ENCODE data around the gene HOXD10.

Gene HOXD10

DNA sequence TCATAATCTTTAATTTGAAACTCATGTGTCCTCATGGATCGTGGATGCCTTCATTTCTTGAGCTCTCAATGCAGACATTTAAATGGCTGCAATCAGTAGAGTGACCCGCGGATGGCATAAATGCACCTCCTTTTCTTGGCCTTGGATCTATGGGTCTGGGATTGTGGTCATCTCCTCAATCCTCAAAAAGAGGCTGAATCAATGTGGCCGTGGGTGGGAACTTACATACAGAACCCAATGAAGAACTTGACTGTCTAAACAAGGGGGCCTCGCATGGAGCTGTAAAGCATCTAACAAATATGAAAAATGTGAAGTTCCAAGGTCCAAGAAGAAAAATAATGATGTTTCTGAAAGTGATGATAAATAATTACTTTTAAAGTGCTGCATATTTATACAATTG lies 21.2 kb upstream of the HOXD10 start:
- no peak for DNase-seq

DNA sequence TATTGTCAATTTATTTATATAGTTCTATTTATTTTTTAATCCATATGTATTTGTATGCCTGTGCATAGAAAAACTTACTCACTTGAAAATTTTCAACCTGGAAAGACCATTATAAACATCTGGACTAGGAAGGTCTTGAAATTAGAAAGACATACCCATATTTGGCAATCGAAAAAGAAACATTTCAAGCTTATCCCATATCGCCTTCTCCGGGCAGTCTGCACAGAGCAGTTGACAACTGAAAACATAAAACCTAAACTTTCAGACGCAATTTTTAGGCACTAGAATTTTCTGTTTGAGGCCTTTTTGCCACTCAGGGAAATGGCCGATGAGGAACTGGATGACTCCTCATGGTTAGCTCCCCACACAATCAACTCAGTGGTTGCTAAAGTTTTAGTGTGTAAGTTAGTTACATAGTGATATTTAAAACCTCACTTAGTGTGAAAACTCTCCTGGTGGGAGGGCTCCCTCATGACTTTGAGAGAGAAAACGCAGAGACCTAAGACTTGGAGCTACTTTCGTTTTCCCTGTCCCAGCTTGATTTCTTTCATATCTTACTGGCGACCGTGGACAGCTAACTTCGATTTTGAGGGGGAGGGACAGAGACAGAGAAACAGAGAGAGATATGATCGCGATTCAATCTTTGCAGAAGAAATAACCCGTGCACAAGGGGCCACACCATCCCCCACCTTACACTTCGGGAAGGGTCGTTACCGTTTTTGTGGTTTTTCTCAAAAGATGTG lies 20.2 kb upstream of the HOXD10 start:
- DNase-seq, result no peak

- peak in 19 of 56 donors; percentile 2 to 52 (median 9) for DNase-seq
Measured at GRCh38 chr2:176096986-176097819, 19.4 kb upstream of the HOXD10 start.

DNA sequence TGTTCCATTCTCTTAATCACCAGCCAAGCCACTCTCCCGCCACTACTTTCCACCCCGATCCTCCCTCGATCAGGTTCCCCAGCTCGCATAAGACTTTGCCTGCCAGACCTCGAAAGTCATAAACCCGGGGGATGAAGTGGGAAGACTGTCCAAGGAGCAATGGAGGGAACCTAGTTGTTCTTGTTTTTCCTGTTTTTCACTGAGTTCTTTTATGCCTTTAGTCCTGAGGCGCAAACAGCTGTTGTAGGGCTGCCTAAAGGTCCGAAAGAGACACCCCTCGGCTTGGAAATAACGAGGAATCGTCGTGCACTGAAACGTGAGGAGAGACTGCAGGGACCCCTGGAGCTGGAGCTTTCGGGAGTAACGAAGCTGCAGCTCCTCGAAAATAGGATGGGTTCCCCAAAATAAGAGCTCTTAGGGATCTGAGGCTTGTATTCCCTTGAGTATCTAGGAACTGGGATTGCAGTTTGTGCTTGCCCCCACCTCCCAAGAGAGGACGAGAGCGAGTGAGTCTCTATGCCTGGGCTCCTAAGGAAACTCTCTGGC lies 18.7 kb upstream of the HOXD10 start:
- no peak for DNase-seq

DNA sequence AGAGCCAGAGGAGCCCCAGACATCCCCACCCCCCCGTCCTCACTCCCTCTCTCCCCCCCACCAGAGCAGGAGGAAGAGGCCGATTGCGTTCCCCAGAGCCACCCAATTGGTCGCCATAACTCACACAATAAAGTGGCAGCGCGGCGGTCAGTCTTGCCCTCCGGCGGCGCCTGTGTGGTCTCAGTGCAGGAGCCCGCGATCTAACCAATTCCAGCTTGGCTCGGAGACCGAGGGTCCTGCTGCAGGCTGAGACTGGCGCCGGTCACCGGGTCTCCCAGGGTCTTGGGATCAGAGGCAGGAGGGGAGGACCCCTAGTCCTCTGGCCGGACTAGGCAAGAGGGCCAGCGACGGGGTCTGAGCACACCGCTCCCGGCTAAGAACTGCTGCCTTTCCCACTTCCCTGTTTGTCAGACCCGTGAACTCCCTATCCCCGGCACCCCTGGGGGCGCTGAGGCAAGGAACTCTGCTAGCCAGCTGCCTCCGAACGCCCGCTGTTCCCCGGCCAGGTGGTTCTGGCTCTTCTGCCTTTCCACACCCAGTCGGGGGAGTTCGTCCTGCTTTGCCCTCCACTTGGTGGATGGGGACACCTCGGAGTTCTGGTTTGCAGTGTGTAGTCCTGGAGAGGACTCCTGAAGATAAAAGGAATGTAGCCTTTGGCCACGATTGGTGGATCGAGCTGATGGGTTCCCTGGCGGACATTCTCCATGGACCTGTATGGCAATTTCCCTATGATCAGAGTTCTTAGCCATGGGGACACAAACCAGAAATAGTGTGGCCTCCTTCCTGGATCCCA lies 18.0 kb upstream of the HOXD10 start:
- no peak for DNase-seq

DNA sequence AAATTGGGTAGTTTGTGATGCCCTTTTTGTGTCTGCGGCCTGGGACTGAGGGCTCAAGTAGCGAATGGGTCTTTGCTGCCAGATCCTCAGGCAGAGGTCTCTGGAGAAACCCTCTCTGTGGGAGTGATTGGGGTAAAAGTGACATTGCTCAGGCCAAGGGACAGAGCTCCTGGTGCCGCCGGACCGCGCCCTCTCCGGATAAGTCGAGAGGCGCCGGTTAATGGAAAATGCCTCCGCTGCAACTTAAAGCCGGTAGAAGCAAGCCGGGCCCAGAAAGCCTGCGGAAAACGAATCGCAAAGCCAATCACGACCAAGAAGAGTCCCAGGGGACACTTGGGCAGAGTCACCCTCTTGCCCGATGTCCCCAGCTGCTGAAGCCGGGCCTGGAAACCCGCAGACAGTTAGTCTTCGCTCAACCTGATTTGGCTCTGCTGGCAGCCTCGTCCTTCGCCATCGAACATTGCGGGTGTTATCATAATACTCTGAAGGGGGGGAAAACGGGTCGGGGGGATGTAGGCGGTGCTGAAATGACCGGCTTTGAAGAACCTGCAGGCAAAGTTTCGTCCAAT lies 17.3 kb upstream of the HOXD10 start:
- DNase-seq, result no peak

DNA sequence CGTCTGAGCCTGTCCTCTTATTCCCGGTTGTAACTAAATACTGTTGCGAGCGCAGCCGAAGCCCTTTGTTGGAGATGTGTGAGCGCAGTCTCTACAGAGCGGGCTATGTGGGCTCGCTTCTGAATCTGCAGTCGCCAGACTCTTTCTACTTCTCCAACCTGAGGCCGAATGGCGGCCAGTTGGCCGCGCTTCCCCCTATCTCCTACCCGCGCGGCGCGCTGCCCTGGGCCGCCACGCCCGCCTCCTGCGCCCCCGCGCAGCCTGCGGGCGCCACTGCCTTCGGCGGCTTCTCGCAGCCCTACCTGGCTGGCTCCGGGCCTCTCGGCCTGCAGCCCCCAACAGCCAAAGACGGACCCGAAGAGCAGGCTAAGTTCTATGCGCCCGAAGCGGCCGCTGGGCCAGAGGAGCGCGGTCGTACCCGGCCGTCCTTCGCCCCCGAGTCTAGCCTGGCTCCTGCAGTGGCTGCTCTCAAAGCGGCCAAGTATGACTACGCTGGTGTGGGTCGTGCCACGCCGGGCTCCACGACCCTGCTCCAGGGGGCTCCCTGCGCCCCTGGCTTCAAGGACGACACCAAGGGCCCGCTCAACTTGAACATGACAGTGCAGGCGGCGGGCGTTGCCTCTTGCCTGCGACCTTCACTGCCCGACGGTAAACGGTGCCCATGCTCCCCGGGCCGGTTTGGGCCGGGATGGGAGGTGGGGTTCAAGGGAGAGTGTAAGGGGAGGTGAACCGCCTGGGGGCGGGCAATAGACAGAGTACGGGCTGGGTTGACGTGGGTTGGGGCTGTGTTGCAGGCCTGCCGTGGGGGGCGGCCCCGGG lies 16.6 kb upstream of the HOXD10 start, which contains the start of gene HOXD12:
HOXD12 (plus strand) TSS at position 68 of the 819 bp plus-strand sequence; CDS start at position 75, 7 bp downstream.
- DNase-seq, result no peak

- no peak for DNase-seq
Measured at GRCh38 chr2:176100547-176101140, 15.9 kb upstream of the HOXD10 start.

DNA sequence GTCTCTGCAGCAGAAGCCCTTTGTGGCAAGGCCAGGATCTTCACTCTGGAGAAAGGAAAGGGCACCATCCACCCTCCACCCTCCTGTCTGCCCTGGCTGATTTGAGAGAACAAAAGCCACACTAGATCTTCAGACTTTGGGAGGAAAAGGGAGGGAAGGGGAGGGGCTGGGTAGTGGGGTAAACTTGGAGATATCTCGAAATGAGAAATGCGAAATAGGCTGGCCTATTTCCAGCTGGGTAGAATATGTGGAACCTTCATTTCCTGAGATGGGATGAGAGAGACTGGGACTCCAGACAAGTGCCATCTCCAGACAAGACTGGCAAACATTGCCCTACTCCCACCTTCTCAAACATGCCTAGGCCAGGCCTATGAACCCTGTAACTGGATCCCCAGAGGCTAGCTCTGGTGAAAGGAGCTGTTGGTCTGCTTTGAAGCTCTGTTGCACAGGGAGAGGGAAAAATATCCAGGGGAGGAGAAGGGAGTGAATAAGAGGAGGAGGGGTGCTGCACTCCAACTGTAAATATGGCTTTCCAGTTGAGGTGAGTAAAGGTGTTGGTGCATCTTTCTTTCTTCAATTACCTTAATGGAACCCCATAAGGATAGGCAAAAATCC lies 15.3 kb upstream of the HOXD10 start:
- no peak for DNase-seq

DNA sequence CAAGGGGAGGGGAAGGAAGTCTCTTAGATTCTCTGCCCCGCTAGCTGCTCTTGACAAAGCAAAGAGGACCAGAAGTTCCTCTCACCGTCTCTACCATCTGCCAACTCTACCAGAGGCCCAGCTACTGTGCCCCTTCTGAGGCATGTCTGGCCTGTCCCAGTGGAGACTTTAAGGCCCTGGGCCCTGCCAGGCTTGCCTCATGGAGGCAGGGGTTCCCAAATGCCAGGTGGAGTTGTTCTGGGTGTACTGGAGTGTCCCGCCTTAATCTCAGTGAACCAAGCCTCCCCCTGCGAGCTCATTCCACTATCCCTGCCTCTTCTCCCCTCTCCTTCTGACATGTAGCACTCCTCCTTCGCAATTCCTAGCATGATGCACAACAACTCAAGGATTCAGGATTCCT lies 14.7 kb upstream of the HOXD10 start:
- DNase-seq, result no peak

DNA sequence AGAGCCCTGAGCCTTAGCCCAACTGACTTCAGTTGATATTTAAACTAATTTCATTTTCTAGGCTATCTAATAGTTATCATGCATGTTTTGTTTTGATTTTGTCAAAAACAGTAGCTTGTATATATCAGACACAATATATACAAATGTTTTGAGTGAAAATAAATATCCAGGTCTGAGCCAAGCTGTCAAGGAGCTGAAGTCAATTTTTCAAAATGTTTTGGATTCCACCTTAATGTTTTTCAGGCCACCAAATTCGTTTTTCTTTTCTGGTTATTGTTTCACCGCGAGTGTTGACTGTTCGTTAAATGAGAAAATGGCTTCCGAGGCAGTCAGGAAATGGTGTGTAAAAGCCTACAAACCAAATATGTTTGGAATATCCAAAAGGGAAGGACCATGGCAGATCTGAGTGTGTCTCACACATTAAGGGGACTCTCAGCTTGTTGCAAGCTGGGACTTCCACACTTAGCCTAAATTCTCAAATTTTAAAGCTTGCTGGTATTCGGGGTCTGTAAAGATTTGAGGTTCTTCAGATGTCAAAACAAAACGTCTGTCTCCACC lies 14.2 kb upstream of the HOXD10 start:
- DNase-seq, result no peak

DNA sequence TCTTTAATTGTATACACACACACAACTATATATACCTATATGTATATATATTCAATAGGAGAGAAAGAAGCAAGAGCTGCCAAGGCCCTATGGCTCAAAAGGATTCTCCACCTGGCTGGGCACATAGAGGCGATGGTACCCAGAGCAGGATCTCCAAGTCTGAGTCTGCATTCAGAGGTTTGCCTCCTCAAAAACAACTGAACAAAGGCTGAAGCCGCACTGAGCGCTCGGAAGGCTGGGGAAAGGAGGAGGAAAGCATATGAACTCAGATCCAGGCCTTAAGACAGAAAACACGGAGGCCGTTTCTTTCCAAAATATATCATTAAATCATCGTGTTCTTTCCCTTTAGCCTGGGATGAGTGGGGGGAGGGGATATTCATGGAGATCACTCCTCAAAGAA lies 13.4 kb upstream of the HOXD10 start:
- DNase-seq, result no peak

DNA sequence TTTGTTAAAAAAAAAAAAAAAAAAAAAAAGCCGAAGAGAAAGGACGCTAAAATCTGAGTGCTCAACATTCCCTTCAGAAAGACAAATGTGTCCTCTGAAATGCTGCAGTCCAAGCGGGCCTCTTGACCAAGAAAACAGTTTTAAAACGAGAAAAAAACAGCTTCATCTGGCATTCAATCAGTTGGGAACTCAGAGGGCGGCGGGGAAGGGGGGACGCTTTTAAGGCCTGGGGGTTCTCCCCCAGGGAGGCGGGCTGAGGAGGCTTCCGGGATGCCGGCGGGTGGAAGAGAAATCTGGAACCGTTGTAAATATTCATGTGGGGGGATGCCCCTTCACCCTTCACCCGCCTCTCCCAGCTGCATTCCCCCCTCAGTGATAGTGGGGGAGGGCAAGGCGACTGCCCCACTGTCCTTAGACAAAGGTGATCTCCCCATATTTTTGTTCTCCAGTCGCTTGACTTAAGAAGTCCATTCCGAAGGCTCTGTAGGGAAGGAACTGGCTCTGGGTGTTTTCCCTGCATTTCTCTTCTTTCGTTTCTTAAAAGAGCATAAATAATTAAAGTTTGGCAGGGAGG lies 12.7 kb upstream of the HOXD10 start:
- no peak for DNase-seq

DNA sequence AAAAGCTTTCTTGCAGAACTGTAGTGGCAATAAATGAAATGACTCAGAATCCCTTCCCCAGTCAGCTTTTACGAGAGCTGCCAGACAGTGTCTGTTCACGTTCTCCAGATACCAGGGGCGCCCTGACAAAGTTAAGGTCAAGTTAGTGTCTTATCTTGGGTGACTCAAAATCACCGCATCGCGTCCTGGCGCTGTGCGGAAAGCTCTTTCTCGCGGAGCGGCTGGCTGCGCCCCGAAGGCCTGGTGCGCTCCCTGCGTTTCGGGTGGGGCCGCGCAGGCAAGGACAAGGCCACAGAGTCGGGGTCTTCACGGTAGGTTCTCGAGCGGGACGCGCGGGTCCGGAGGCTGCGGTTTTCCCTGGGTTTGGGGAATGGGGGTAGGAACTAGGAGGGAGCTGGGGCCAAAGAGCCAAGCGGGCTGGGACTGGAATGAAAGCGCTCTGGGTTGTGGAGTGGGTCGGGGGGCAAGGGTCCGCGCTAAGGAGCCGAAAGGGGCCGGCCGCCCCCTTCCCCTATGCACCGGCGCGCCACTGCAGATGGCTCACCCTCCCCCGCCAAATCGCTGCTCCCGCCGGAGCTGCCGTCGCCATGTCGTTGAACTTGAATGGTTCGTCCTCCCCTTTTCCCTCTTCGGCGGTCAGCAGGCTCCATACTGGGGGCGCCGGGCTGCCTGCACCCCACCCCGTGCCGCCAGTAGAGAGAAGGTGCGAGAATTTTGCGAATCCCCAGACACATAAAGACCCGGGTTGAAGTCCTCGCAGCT lies 12.1 kb upstream of the HOXD10 start:
- no peak for DNase-seq

- no peak for DNase-seq
Measured at GRCh38 chr2:176105078-176105729, 11.4 kb upstream of the HOXD10 start.

DNA sequence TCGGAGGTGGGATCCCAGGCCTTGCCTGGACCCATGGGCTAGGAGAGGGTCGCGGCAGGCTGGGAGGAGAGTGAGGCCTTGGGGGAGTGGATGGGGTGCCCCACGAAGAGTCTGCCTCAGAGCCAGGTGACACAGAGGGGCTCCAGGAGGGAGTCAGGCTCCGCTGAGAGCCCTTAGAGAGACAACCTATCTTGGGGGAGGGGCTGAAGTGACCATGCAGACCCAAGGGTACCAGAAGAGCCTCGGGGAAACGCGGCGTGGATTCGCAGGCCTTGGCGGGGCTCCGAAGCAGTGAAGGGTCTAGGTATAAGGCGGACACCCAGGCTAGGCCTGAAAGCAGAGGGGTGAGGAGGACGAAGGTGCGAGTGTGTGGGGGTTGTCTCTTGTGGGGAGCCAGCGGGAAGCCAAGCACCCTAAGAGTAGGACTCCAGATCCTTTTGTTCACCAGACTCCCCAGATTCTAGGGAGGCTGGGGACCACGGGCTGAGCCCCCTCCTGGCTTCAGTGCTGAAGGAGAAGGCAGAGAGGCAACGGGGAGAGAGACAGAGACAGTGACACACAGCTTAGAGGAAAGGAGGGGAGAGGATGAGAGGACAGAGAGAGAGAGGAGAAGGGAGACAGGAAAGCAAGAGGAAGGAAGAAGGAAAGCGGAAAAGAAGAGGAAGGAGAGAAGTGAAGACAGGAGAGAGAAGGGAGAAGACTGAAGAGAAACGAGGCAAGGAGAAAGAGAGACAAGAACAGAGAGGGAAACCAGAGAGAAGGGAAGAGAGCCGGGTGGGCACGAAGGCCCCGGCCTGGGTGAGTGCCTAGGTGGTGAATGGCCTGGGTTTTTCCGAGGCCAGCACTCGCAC lies 10.6 kb upstream of the HOXD10 start:
- DNase-seq, result no peak

Measured in amygdala (tissue), 56 donors.